Islet precursor cell (in vitro differentiated cells): Measurements from ENCODE around the gene SYNDIG1.
A peak's percentile ranks its signal among the peaks of the same experiment; 100 is the strongest.

Source experiments
- DNase-seq: peaks from one replicate; pipeline ENCODE4 v3.0.0-alpha.2; 2018

The SYNDIG1 gene

DNA sequence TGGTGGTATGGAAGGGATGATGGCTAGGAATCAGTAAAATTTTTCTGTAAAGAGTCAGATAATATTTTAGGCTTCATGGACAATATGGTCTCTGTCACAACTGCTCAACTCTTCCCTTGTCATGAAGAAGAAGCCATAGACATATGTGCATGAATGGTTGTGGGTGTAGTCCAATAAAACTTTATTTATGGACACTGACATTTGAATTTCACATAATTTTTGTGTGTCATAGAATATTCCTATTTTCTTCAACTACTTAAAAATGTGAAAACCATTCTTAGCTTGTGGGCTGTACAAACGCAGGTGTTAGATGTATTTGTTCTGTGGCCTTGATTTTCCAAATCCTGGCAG is 59.9 kb downstream of the SYNDIG1 start:
- no peak for DNase-seq

DNA sequence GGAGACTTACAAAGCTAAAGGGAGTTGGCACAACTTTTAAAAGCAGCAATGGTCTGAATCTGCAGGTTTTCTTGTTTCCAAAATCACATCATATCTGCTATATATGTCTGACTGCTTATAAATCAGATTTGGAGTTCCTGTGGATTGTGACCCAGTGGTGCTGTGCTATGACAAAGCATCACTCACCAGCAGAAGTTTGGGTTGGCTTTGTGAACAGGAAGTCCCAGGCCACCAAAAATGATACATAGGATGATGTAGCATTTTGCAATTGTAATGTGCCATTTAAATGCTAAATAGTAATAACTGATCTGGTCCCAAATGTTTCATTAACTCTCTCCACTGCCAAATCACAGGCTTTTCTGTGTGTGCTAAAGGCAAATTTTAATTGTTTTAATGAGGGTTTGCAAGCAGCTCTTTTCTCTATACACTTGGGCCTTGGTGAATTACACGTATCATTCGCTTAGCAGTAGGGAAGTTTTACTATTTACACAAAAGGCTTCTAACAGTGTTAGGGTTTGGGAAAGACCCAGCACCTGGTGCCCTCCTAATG is 60.8 kb downstream of the SYNDIG1 start:
- DNase-seq, result no peak

DNA sequence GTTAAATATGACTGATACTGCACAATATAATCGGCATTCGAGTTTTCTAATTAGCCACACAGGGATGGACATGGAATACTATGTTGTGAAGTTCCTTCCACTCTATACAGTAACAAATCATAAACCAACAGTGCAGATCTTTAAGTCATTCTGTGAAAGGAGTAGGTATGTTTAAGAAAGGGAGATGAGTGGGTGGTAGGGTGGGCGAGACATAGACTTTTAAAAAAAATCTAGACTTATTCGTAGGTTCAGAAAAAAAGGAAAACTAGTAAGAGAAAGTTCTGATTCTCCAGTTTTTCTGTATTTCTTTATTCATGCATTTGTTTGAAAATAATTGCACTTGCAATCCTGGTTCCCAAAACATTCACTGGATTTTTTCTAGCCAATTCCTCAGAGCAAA is 61.8 kb downstream of the SYNDIG1 start:
- DNase-seq, result no peak

DNA sequence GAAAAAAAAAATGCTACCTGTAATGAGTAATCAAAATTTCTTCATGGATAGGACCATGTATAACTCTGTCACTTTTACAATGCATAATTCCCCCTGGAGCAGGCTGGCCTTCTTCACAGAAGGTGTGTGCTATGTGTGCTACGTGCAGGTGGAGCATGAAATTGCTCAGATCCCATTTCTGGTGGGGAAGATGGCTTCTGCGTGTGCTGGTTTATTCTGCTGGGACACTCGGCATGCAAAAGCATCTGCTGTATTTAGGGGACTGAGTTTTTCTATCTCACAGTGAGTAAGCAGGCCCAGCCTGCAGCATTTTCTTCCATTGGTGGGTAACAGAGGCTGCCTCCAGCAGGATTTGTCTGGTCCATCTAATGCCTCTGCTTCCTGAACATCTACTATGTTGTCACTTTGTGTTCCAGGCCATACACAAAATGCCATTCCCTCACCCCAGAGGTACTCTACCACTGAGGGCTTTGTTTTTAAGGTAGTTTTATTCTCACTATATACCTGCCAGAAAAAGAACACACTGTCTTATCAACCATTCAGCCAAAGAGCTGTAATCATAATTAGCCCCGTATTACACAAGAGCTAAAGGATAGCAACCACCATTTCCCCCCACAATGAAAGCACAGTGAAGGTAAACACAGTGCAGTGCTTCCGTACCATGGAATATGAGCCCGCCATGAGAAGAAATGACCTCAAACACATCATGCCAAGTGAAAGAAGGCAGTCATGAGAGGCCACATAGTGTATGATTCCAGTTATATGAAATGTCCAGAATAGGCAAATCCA is 62.4 kb downstream of the SYNDIG1 start:
- DNase-seq, result no peak

DNA sequence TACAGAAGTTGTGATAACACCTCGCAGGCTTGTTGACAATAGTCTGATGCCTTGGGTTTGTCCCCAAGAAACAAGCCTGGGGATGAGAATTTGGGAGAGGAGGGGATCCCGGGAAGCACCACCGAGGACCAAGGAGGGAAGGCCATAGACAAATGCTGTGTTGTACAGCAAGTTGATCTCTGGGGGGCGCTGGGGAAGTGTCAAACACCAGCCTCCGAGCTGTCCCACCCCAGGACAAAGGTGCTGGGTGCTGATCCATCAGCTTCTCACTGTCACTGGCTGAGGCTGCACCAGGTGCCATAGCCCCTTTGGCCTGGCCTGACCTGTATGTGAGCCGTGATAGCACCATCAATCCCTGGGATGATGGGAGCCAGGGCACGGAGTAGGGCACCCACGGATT is 64.0 kb downstream of the SYNDIG1 start:
- no peak for DNase-seq

DNA sequence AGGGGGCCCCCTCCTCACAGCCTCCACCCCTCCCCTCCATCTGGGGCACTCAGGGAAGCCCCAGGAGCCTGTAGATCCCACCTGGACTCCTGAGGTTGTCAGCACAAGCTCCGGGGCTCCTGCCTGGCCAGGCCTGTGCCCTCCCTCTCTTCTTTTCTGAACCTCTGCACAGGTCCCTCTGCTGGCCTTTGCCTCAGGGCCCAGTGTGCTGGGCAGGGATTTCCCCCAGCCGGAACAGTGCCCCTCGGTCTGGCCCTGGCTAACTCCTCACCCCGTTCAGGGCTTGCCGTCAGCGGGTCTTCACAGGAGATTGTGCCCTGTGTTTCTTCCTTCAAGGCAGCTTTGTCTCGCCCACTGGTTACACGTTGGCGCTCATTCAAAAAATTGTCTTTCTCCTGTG is 64.9 kb downstream of the SYNDIG1 start:
- no peak for DNase-seq

DNA sequence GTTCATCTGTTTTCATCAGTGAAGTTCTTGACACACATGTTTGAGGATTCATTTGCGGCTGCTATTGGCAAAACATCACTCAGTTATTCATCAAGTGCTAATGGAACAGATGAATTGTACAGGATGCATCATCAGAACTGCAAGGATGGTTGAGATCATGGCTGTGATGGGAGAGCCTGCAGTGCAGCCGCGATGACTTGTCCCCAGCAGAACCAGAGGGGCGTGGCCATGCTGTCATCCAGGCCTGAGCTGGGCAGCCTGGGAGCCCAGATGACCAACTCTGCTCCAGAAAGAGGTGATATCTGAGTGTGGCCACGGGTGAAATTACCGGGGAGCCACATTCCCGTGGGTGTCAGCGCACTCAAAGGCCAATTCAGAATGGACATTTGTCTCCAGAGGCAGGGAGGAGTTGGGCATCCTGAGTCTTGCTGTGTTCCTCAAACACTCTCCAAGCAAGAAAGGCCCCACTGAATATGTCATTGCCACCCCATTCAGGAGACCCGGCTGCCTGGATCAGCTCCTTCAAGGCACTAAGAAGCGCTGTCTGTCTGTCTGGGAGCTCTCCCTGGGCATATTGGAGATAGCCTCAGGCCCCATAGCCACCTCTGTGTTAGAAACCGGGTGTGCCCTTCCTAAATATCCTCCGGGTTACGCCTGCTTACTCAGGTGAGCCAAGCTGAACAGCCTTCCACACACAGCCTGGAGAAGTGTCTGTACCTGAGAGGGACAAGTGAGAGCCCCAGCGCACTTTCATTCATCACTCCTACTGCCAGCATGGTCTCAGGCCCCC is 66.7 kb downstream of the SYNDIG1 start:
- DNase-seq, result no peak

DNA sequence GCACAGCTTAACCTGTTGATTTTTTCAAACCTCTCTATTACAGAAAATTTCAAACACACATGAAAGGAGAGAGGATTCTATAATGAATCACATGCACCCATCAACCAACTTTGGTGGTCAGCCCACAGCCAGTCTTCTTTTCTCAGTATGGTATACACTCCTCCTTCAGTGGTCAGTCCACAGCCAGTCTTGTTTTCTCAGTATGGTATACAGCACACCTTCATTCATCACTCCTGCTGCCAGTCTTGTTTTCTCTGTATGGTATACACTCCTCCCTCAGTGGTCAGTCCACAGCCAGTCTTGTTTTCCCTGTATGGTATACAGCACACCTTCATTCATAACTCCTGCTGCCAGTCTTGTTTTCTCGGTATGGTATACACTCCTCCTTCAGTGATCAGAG is 67.8 kb downstream of the SYNDIG1 start:
- no peak for DNase-seq

DNA sequence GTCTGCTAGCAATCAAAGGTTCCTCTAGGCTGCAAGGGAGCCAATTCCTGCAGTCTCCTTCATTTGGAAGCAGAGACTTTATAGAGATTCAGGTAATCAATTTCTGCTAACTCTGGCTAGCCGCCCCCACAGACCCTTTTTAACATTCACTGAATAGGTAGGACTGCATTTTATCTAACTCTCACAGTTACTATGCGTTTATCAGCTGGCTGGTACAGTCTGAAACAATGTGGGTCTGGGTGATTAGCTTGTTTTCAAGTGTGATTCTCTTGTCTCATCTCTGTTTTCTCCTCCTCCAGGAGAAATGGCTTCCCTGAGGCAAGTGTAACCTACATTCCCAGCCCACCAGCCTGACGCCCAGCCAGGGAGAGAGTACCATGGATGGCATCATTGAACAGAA is 73.3 kb downstream of the SYNDIG1 start:
- DNase-seq, result no peak

DNA sequence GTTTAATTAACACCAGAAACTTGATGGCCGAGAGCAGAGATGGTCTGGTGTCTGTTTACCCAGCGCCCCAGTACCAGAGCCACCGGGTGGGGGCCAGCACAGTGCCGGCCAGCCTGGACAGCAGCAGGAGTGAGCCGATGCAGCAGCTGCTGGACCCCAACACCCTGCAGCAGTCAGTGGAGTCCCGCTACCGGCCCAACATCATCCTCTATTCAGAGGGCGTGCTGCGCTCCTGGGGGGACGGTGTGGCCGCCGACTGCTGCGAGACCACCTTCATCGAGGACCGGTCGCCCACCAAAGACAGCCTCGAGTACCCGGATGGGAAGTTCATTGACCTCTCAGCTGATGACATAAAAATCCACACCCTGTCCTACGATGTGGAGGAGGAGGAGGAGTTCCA is 73.7 kb downstream of the SYNDIG1 start:
- no peak for DNase-seq

DNA sequence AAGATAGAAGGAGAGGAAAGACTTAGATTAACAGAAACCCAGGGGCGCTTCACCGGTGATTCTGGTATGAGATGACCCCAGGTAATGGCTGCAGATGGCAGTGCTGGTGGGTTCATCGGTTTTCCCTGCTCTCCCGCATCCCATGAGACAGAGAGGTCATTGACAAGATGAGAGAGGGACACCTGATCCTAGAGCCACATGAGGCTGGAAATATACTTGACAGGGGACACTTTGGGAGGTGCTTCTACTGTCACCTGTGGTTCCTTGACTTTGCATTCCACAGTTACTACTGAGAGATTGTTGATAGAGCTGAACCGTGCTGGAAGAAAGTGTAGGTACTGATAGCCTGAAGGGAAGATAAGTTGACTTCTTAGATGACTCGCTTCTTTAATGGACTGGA is 74.3 kb downstream of the SYNDIG1 start:
- DNase-seq, result no peak

DNA sequence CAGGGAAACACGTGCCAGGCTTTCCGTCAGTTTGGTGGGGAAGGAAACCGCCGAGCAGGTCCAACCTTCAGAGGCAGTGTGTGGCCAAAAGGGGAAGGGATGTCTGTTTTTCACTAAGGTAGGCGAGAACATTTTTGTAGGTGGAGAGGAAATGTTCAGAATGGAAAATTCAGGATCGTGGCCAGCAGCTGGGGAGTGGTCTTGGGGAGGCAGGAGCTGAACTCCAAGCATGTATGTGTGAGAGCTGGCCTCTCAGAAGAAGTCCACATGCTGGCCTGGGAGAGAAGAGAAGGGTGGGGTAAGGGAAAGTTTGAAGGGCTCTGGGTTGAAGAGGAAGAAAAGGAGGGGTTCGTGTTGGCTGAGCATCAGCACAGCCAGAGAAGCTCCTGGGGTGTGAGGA is 74.9 kb downstream of the SYNDIG1 start:
- DNase-seq, result no peak

DNA sequence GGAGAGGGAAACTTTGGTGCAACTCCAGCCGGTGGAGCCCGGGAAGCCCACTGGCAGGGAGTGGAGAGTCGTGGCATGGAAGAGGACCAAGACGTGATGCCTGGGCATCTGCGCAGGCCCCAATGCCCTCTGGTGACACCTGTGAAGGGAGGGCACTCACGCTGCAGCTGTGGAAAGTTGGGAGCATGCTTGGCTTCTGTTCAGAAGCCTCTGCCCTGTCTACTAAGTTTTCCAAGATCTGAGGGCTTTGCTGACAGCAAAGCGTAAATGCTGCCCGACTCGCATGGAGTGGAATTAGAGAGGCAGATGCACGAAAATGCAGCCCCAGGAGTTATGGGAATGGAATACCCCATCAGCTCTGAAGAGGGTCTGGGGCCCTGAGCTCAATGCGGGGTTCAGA is 75.7 kb downstream of the SYNDIG1 start:
- DNase-seq, result peak; percentile 24

DNA sequence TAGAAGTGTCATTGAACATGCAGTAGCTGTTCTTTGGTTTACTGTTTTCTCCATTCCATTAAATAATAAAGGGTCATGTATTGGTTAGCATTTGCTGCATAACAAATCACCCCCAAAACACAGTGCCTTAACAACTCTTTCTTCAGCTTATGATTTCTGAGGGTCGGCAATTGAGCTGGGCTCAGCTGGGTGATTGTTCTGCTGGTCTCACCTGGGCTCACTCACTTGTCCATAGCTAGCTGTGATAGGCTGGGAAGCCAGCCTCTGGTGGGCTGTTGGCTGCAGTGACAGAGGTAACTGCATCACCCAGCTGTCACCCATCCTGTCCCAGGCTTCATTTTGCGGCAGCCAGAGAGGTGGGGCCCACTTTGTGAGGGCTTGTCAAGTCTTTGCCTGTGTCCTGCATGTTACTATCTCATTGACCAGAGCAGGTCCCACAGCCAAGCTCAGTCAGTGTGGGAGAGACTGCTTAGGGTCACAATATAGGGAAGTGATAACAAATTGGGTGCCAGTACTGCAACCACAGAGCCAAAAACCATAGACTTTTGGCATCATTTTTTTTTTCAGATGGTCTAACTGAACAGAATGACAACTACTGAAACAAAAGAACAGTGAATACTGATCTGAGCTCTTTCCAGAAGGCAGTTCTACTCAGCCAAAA is 76.9 kb downstream of the SYNDIG1 start:
- DNase-seq, result peak; percentile 37

DNA sequence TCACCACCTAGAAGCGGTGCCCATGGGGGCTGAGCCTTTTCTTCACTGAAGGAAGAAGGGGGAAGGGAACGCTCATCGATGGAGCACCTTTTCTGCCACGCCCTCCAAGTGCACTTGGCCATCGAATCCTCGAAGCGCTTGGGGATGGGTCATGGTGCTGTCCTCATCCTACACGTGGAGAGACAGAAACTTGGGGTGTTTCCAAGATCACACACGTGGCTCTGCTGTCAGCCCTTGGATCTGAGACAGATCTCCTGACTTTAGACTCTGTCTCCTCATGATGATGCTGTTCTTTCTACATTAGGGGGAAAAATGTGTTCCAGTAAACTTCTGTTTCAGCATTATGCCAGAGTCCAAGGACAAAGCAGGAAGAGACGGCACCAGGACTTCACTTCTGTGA is 78.5 kb downstream of the SYNDIG1 start:
- DNase-seq, result no peak

DNA sequence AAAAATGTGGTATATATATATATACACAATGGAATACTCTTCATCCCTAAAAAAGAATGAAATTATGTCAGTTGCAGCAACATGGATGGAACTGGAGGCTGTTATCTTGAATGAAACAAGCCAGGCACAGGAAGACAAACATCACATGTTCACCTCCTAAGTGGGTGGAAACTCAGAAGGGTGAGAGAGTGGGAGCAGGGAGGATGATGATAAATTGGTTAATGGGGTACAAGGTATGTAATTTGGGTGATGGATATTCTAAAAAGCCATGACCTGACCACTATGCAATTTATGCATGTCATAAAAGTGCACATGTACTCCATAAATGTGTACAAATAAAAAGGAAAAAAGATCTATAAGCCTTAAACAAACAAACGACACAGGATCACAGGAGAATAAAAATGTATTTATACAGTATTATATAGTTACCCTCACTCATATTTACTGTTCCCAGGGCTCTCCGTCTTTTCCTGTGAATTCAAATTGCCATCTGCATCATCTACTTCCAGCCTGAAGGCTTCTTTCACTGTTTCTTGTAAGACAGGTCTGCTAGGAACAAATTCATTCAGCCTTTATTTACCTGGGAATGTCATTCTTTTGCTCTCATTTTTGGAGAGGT is 89.8 kb downstream of the SYNDIG1 start:
- no peak for DNase-seq

DNA sequence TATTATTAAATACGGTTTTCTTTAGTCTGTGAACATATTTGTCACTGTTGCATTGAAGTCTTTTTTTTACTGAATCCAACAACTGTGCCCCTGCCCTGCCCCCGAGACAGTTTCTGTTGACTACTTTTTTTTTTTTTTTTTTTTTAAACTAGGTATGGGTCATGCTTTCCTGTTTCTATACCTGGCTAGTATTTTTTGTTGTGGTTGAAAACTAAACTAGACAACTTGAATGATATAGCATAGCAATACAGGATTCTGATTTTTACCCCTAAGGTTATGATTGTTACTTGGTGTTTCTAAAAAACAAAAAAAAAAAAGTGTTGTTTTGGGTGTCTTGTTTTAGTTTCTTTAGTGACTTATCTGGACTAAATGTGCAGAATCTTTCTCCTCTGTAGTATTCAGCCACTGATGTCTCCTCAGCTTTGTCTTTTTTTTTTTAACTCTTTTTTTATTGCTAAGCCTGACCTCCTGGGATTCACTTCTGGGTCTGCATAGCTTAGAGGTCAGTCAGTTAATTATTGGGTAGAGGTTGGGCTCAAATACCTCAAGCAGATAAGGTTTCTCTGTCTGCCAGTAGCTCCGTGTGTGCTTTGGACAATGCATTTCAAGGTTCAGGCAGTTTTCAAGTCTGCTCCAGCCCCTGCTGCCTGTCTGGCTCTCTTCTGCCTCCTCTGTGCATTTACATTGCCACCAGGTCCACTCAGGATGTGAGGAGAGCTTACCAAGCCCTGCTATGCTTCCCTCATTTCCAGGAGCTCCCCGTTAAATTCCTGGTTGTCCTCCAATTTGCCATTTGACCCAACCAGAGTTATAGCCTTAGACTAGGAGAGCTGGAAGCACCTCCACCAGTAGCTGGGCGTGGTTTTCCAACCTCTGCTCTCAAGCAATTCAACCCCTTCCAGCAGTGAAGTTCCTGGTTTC is 91.4 kb downstream of the SYNDIG1 start:
- DNase-seq, result peak; percentile 92

DNA sequence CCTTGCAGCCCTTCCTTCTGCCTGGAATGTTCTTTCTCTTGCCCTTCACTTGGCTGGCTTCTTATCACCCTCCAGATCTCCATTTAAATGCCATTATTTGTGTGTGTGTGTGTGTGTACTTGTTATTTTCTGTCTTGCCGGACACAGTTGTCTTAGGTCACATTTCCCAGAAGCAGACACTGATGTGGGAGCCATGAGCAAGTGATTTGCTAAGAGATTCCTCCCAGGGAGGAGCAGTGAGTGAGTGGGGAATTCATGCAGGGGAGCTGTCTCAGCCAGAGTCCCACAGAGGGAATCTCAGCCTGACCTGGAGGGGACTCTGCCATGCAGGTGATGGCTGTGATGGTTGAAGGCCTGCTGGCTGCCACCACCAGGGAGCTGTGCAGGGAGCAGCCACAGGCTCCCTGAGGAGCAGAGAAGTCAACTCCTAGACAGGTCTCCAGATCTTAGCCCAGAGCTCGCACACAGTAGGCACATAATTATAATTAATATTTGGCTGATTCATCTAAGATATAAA is 96.5 kb downstream of the SYNDIG1 start:
- peak; percentile 79 for DNase-seq

DNA sequence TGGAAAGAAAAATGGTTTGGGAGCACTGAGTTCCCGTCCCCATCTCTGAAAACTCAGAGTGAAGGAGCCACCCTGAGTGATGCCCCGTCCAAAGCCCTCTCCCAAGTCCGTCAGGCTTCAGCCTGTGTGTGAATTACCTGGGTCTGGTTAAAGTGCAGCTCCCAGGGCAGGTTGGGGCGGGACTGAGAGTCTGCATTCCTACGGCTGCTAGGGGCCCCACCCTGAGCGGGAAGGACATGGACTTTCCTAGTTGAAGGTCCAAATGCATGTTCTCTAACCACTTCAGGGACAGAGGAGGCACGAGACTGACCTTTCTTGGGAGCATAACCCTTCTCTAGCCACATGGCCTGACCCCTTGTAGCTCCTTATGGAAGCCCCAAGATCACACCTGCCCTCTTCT is 97.2 kb downstream of the SYNDIG1 start:
- peak; percentile 43 for DNase-seq

DNA sequence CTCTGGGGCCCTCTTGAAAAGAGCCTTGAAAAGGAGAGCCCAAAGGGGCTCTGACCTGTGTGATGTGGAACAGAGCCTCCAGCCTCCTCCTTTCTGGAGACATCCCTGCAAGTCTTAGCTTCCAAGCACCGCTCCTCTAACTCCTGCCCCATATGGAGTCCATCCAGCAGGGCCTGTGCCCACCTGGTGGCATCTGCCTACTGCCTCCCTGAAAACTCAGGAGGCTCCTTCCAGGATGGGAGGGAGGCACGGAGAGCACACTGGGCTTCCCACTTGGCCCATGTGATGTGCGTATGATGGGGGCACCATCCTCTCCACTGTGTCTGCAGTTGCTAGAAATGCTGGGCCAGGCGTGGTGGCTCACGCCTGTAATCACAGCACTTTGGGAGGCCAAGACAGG is 98.1 kb downstream of the SYNDIG1 start:
- DNase-seq, result peak; percentile 37

DNA sequence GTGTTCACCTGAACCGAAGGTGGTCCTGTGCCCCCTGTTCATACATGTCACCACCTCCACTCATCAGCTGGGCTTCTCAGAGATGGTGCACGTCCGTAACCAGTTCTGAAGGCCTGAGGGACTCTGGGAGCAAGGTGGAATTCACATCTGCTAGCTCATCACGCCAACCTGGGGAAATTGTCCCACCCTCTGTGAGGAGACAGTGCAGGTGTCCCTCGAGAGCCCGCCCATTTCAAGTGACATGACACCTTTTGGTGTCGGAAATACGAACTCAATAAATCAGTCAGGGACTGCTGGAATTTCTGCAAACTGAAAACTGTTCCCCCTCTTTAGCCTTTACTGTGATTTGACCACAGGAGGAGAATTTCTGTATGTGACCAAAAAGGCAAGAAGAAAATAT is 99.4 kb downstream of the SYNDIG1 start:
- peak; percentile 22 for DNase-seq

DNA sequence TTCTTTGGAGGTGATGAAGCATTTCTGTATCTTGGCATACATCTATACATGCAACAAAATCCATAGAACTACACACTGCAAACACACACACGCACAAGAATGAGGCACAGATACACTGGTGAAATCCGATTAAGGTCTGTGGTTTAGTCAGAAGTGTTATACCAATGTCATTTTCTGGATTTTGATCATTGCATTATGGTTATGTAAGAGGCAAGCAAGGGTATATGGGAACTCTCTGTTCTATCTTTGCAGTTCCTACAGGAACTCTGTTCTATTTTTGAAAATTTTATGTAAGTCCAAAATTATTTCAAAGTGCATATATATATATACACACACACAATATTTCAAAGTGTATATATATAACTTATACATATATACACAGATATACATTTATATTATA is 101.7 kb downstream of the SYNDIG1 start:
- no peak for DNase-seq
